SK-N-SH treated with all-trans-retinoic acid at 6 μM for 48 hours (cell line): ENCODE measurements around the gene CDH6.

Source experiments
- ZFP3 ChIP-seq: fragments of 250-450 bp; sonication (Bioruptor Pico); IDR thresholded peaks from 2 replicates; pipeline ENCODE4 v1.5.0; 2020; ENCODE audit warnings: mild to moderate bottlenecking, moderate library complexity
- ZNF8 ChIP-seq: fragments of 450-650 bp; formaldehyde crosslinking; IDR thresholded peaks from 2 replicates; pipeline ENCODE4 v1.5.0; 2020; ENCODE audit warnings: mild to moderate bottlenecking, moderate library complexity
- TF ChIP-seq, protein P1 (sequence below): fragments of 250-450 bp; sonication (Bioruptor Pico); IDR thresholded peaks from 2 replicates; pipeline ENCODE4 v1.8.0; 2020; ENCODE audit warnings: mild to moderate bottlenecking, moderate library complexity, borderline replicate concordance

DNA sequence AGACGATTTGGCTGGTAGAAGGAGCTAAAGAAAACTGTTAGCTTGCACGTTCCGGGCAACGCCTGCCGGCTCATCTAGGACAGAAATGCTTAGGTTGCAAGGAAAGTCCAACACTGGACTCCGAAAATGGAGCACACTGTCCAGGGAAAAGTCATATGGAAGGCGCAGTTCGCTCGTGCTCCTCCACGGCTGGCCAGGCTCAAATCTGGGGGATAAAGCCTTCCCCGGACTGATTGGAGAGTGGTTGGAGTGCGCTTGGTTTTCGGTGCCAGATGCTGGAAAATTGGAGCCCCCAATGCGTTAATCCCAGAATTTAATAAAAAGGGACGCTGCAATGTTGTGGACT is 955 bp downstream of the CDH6 start:
- TF ChIP-seq ZNF8 (no peak), ZFP3 (CRISPR knock-in tag) (no peak)
- TF ChIP-seq, protein P1, sequence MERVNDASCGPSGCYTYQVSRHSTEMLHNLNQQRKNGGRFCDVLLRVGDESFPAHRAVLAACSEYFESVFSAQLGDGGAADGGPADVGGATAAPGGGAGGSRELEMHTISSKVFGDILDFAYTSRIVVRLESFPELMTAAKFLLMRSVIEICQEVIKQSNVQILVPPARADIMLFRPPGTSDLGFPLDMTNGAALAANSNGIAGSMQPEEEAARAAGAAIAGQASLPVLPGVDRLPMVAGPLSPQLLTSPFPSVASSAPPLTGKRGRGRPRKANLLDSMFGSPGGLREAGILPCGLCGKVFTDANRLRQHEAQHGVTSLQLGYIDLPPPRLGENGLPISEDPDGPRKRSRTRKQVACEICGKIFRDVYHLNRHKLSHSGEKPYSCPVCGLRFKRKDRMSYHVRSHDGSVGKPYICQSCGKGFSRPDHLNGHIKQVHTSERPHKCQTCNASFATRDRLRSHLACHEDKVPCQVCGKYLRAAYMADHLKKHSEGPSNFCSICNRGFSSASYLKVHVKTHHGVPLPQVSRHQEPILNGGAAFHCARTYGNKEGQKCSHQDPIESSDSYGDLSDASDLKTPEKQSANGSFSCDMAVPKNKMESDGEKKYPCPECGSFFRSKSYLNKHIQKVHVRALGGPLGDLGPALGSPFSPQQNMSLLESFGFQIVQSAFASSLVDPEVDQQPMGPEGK (CRISPR knock-in tag): no peak
